ENCODE data around the gene PPP1R7.

PPP1R7 gene

GRCh38 chr2:241122376-241123002, 27.8 kb upstream of the PPP1R7 start:
- no peaks in the 10 kb centered on the region for H3K27me3 ChIP-seq
- H3K4me1 ChIP-seq (ENCODE audit: control insufficient read depth in 1 of 2, insufficient read depth in 1 of 2, low read depth in 1 of 2, low read length in 1 of 2): no peaks in the 10 kb centered on the region
- no peak overlapping the region for H3K27ac ChIP-seq
- TF ChIP-seq CTCF (IDR thresholded peaks at IDR 0.05): no peak
- H3K4me3 ChIP-seq (ENCODE audit: low read depth in 1 of 2, low read length in 1 of 2): no peak overlapping the region
- no peaks in the 10 kb centered on the region for H3K9me3 ChIP-seq
- peaks cover 18% of the 10 kb centered on the region for H3K36me3 ChIP-seq

GRCh38 chr2:241123816-241124536, 26.3 kb upstream of the PPP1R7 start:
- no peak overlapping the region for H3K27ac ChIP-seq
- no peak for TF ChIP-seq CTCF (IDR thresholded peaks at IDR 0.05)
- no peaks in the 10 kb centered on the region for H3K27me3 ChIP-seq
- no peak overlapping the region for H3K4me3 ChIP-seq (ENCODE audit: low read depth in 1 of 2, low read length in 1 of 2)
- H3K4me1 ChIP-seq (ENCODE audit: control insufficient read depth in 1 of 2, insufficient read depth in 1 of 2, low read depth in 1 of 2, low read length in 1 of 2): no peaks in the 10 kb centered on the region
- H3K36me3 ChIP-seq: peaks cover 18% of the 10 kb centered on the region
- no peaks in the 10 kb centered on the region for H3K9me3 ChIP-seq

- H3K27me3 ChIP-seq: no peaks in the 10 kb centered on the region
- no peak overlapping the region for H3K27ac ChIP-seq
- TF ChIP-seq CTCF (IDR thresholded peaks at IDR 0.05): no peak
- H3K36me3 ChIP-seq: peaks cover 18% of the 10 kb centered on the region
- H3K4me3 ChIP-seq (ENCODE audit: low read depth in 1 of 2, low read length in 1 of 2): no peak overlapping the region
- no peaks in the 10 kb centered on the region for H3K9me3 ChIP-seq
- no peaks in the 10 kb centered on the region for H3K4me1 ChIP-seq (ENCODE audit: control insufficient read depth in 1 of 2, insufficient read depth in 1 of 2, low read depth in 1 of 2, low read length in 1 of 2)
Measured at GRCh38 chr2:241125626-241126025, 24.6 kb upstream of the PPP1R7 start.

GRCh38 chr2:241126201-241126611, 24.1 kb upstream of the PPP1R7 start:
- Histone ChIP-seq H3K36me3 (peaks cover 18% of the 10 kb centered on the region), H3K27ac (no peak overlapping the region), H3K4me3 (ENCODE audit: low read depth in 1 of 2, low read length in 1 of 2) (no peak overlapping the region), H3K4me1 (ENCODE audit: control insufficient read depth in 1 of 2, insufficient read depth in 1 of 2, low read depth in 1 of 2, low read length in 1 of 2) (no peaks in the 10 kb centered on the region), H3K27me3 (no peaks in the 10 kb centered on the region), H3K9me3 (no peaks in the 10 kb centered on the region)
- TF ChIP-seq CTCF (IDR thresholded peaks at IDR 0.05): no peak

GRCh38 chr2:241126771-241127202, 23.5 kb upstream of the PPP1R7 start:
- Histone ChIP-seq H3K4me3 (ENCODE audit: low read depth in 1 of 2, low read length in 1 of 2) (no peak overlapping the region), H3K27ac (no peak overlapping the region), H3K36me3 (peaks cover 18% of the 10 kb centered on the region), H3K27me3 (no peaks in the 10 kb centered on the region), H3K9me3 (no peaks in the 10 kb centered on the region), H3K4me1 (ENCODE audit: control insufficient read depth in 1 of 2, insufficient read depth in 1 of 2, low read depth in 1 of 2, low read length in 1 of 2) (no peaks in the 10 kb centered on the region)
- TF ChIP-seq CTCF (IDR thresholded peaks at IDR 0.05): no peak

Data from neutrophil (primary cell).